Heart left ventricle (tissue), 16 donors: ENCODE data around the gene TPST2. TPM values are rescaled to one million over a fixed set of nuclear protein-coding genes. Genes with fewer than 3 reads are reported as not detected.

Experiments used
- ATAC-seq, 4 donors: fragments of 200-7000 bp; cut with Tn5 transposase; one replicate each; pipeline ENCODE4 v1.9.1; 2020 to 2022; ENCODE audit warnings: moderate library complexity in 4 of 4, mild to moderate bottlenecking in 3 of 4, moderate number of reproducible peaks in 1 of 4
- DNase-seq, 5 donors: peaks; one replicate each; pipeline ENCODE4 v3.0.0-alpha.2; 2020
- H3K27ac ChIP-seq, 12 donors: fragments of 200-600 bp; sonication (generic) in 4 of 12; one replicate each; pipeline versions ENCODE4 v1.5.0 to v1.8.0; 2016 to 2022; ENCODE audit warnings: mild to moderate bottlenecking in 2 of 12
- H3K27me3 ChIP-seq, 9 donors: fragments of 200-600 bp; sonication (generic) in 2 of 9; one replicate each; pipeline versions ENCODE4 v1.5.1 to v1.8.0; 2016 to 2022; ENCODE audit warnings: mild to moderate bottlenecking in 3 of 9
- H3K36me3 ChIP-seq, 9 donors: fragments of 200-600 bp; sonication (generic) in 2 of 9; one replicate each; pipeline versions ENCODE4 v1.5.0 to v1.8.0; 2018 to 2022; ENCODE audit warnings: mild to moderate bottlenecking in 2 of 9
- H3K4me1 ChIP-seq, 12 donors: fragments of 200-600 bp; sonication (generic) in 4 of 12; one replicate each; pipeline versions ENCODE4 v1.5.0 to v1.8.0; 2016 to 2022; ENCODE audit warnings: mild to moderate bottlenecking in 3 of 12
- H3K4me3 ChIP-seq, 12 donors: fragments of 200-600 bp; sonication (generic) in 4 of 12; one replicate each; pipeline versions ENCODE4 v1.5.0 to v1.8.0; 2017 to 2022; ENCODE audit warnings: mild to moderate bottlenecking in 9 of 12, moderate library complexity in 4 of 12
- H3K9me3 ChIP-seq, 12 donors: fragments of 200-600 bp; sonication (generic) in 4 of 12; one replicate each; pipeline versions ENCODE4 v1.5.0 to v1.8.0; 2016 to 2022; ENCODE audit warnings: mild to moderate bottlenecking in 1 of 12
- CTCF ChIP-seq, 12 donors: fragments of 200-600 bp; sonication (generic) in 4 of 12; IDR thresholded peaks; one replicate each; pipeline versions ENCODE4 v1.5.0 to v1.8.0; 2018 to 2022; ENCODE audit warnings: antibody characterized with exemption in 12 of 12, mild to moderate bottlenecking in 5 of 12
- POLR2A ChIP-seq, 2 donors: fragments of 450-650 bp; IDR thresholded peaks; one replicate each; pipeline ENCODE4 v1.6.1; 2017; ENCODE audit warnings: antibody characterized with exemption in 2 of 2, mild to moderate bottlenecking in 2 of 2, moderate library complexity in 2 of 2
- WGBS, 4 donors: extraction: QIAGEN DNeasy Blood & Tissue Kit in 2 of 4; methylation state at CpG; one replicate each; pipeline versions ENCODE4 v1.1.5 to v1.1.7; 2013 to 2018; 5-methylcytosine and 5-hydroxymethylcytosine counted together
- intact Hi-C, 10 donors: fragments of 100-400 bp; cut with DNase I; formaldehyde crosslinking; loops; one replicate each; pipeline versions ENCODE4 v1.11.1 to v1.14.2; 2022
- polyA plus RNA-seq, 2 donors: library from polyadenylated mRNA; stranded (reverse); fragments of 200-250 nt; gene quantifications; one replicate each; pipeline ENCODE4 v1.2.3, GENCODE V29; 2013
- total RNA-seq, 9 donors: library from RNA; depleted of rRNA in 2 of 9; stranded (reverse); fragments of >200 nt in 2 of 9; fragmentation: NEBNext Ultra II Directional in 3 of 9; extraction: Animal tissue kit (Norgen Biotek cat#: 25700) in 3 of 9; gene quantifications; one replicate each; pipeline versions ENCODE4 v1.1.0 to v1.2.4, GENCODE V29; 2016 to 2023
- donor health status: ischemic (EF 13 %, LVEDD 7.1; RV severe dilation, severe dysfunction).
- donor health status: healthy with polysubstance abuse.
- donor health status: DM: no; HTN: yes; CAD: no.
- donor health status: DM: no; HTN: no; CAD: no.
- donor health status: ischemic (EF 25% LVEDD 6.9; RV normal size, moderate dysfunction).
- donor health status: ischemic (EF 25% LVEDD 5.7; RV mildly dilated, moderate dysfunction).
- donor health status: healthy.
- donor health status: DM: yes; HTN: yes; CAD: no.
- donor health status: ischemic (EF 35%, LVEDD 5.7; RV mildly dilated, moderate dysfunction).
- donor health status: nonischemic (EF 11% LVEDD 7.7; RV severe dilation, severe dysfunction).
- donor health status: DM: yes; HTN: yes; CAD: no.
- donor health status: PGD.
- donor health status: ischemic (EF 29% LVEDD 5.4; RV normal size, mild dysfunction).
- donor health status: nonischemic (EF 23%, LVEDD 6.1; RV moderate dilation, normal function).

Gene TPST2
- total and polyA plus RNA-seq, 11 donors, result 12.1 to 103 (median 25.2) TPM

- ATAC-seq (no peak), DNase-seq (no peak)
- Histone ChIP-seq H3K4me3 (no peak overlapping the region), H3K27ac (no peak overlapping the region), H3K36me3 (peaks cover 0 to 16% (median 0%) of the 10 kb centered on the region in 9 donors), H3K4me1 (peaks cover 0 to 38% (median 14%) of the 10 kb centered on the region in 12 donors), H3K27me3 (no peaks in the 10 kb centered on the region), H3K9me3 (no peaks in the 10 kb centered on the region)
- 89 to 97% (median 96%) methylated on average over 2 to 3 of the region's 3 CpGs for WGBS, 4 donors
- intact Hi-C loops, result no loop called here
- TF ChIP-seq POLR2A (IDR thresholded peaks at IDR 0.05) (no peak), CTCF (IDR thresholded peaks at IDR 0.05) (no peak)
These were observed 25.3 kb downstream of the TPST2 start for GRCh38 chr22:26564672-26565071.

- TF ChIP-seq POLR2A (IDR thresholded peaks at IDR 0.05), result no peak
- no peak for TF ChIP-seq CTCF (IDR thresholded peaks at IDR 0.05)
- Histone ChIP-seq H3K4me3 (no peak overlapping the region), H3K9me3 (no peaks in the 10 kb centered on the region), H3K4me1 (peaks cover 0 to 38% (median 14%) of the 10 kb centered on the region in 12 donors), H3K27me3 (no peaks in the 10 kb centered on the region), H3K27ac (no peak overlapping the region), H3K36me3 (peaks cover 0 to 16% (median 0%) of the 10 kb centered on the region in 9 donors)
- DNase-seq (no peak), ATAC-seq (no peak)
- 79 to 96% (median 95%) methylated on average over 8 of the region's 8 CpGs for WGBS, 4 donors
- intact Hi-C loops, result no loop called here
These were observed 25.8 kb downstream of the TPST2 start for GRCh38 chr22:26564181-26564580.

- H3K4me1 ChIP-seq, result peaks cover 0 to 36% (median 9%) of the 10 kb centered on the region in 12 donors
- peaks cover 0 to 16% (median 0%) of the 10 kb centered on the region in 9 donors for H3K36me3 ChIP-seq
- peak in 2 of 12 donors; percentile 9 to 11 for TF ChIP-seq CTCF (IDR thresholded peaks at IDR 0.05)
- no peak for TF ChIP-seq POLR2A (IDR thresholded peaks at IDR 0.05)
- no peak overlapping the region for H3K27ac ChIP-seq
- H3K27me3 ChIP-seq, result no peaks in the 10 kb centered on the region
- WGBS, 4 donors, result 79 to 83% (median 81%) methylated on average over 5 of the region's 5 CpGs
- no peak overlapping the region for H3K4me3 ChIP-seq
- no peaks in the 10 kb centered on the region for H3K9me3 ChIP-seq
- intact Hi-C loops, result no loop called here
- no peak for DNase-seq
- ATAC-seq, result no peak
These were observed 26.9 kb downstream of the TPST2 start for GRCh38 chr22:26563022-26563421.

- H3K4me1 ChIP-seq, result peaks cover 0 to 36% (median 4%) of the 10 kb centered on the region in 12 donors
- H3K27ac ChIP-seq, result peak overlapping the region in 8 of 12 donors; percentile 6 to 77 (median 58)
- H3K9me3 ChIP-seq, result no peaks in the 10 kb centered on the region
- peak; percentile 77 to 95 (median 94) for ATAC-seq
- WGBS, 4 donors, result 53 to 72% (median 62%) methylated on average over 8 to 9 of the region's 9 CpGs
- DNase-seq, result peak; percentile 74 to 90 (median 79)
- no peak overlapping the region for H3K4me3 ChIP-seq
- intact Hi-C loops, result no loop called here
- no peaks in the 10 kb centered on the region for H3K27me3 ChIP-seq
- H3K36me3 ChIP-seq, result peaks cover 0 to 16% (median 0%) of the 10 kb centered on the region in 9 donors
- no peak for TF ChIP-seq CTCF (IDR thresholded peaks at IDR 0.05)
- TF ChIP-seq POLR2A (IDR thresholded peaks at IDR 0.05), result no peak
These were observed 28.0 kb downstream of the TPST2 start for GRCh38 chr22:26561756-26562417.
